ENCODE results near the gene RAET1L.

RAET1L gene

GRCh38 chr6:150058231-150058792, 33.0 kb upstream of the RAET1L start:
- H3K36me3 ChIP-seq (ENCODE audit: insufficient read depth, low read length), result peaks cover 17% of the 10 kb centered on the region

GRCh38 chr6:150057501-150057951, 32.2 kb upstream of the RAET1L start:
- no peak overlapping the region for H2AFZ ChIP-seq (ENCODE audit: low read depth, low read length)

More at GRCh38 chr6:150058231-150058792, 33.0 kb upstream of the RAET1L start:
- H2AFZ ChIP-seq (ENCODE audit: low read depth, low read length), result no peak overlapping the region
- peaks cover 2% of the 10 kb centered on the region for H3K4me1 ChIP-seq (ENCODE audit: insufficient read depth, low read length)
- no peak overlapping the region for H3K4me3 ChIP-seq (ENCODE audit: low read length)
- peaks cover 16% of the 10 kb centered on the region for H3K9me3 ChIP-seq (ENCODE audit: low read length)
- H3K27me3 ChIP-seq (ENCODE audit: insufficient read depth, low read length), result no peaks in the 10 kb centered on the region

GRCh38 chr6:150056916-150057315, 31.6 kb upstream of the RAET1L start:
- Histone ChIP-seq H2AFZ (ENCODE audit: low read depth, low read length) (no peak overlapping the region), H3K36me3 (ENCODE audit: insufficient read depth, low read length) (peaks cover 11% of the 10 kb centered on the region), H3K4me3 (ENCODE audit: low read length) (no peak overlapping the region), H3K4me1 (ENCODE audit: insufficient read depth, low read length) (peaks cover 2% of the 10 kb centered on the region), H3K9me3 (ENCODE audit: low read length) (peaks cover 13% of the 10 kb centered on the region), H3K27me3 (ENCODE audit: insufficient read depth, low read length) (peaks cover 2% of the 10 kb centered on the region)

More at GRCh38 chr6:150057501-150057951, 32.2 kb upstream of the RAET1L start:
- peaks cover 16% of the 10 kb centered on the region for H3K36me3 ChIP-seq (ENCODE audit: insufficient read depth, low read length)
- peaks cover 16% of the 10 kb centered on the region for H3K9me3 ChIP-seq (ENCODE audit: low read length)
- no peak overlapping the region for H3K4me3 ChIP-seq (ENCODE audit: low read length)
- no peaks in the 10 kb centered on the region for H3K27me3 ChIP-seq (ENCODE audit: insufficient read depth, low read length)
- H3K4me1 ChIP-seq (ENCODE audit: insufficient read depth, low read length), result peaks cover 2% of the 10 kb centered on the region

- H3K27me3 ChIP-seq (ENCODE audit: insufficient read depth, low read length), result peaks cover 2% of the 10 kb centered on the region
- H2AFZ ChIP-seq (ENCODE audit: low read depth, low read length), result no peak overlapping the region
- H3K36me3 ChIP-seq (ENCODE audit: insufficient read depth, low read length), result peaks cover 5% of the 10 kb centered on the region
- peaks cover 3% of the 10 kb centered on the region for H3K4me1 ChIP-seq (ENCODE audit: insufficient read depth, low read length)
- peaks cover 11% of the 10 kb centered on the region for H3K9me3 ChIP-seq (ENCODE audit: low read length)
- no peak overlapping the region for H3K4me3 ChIP-seq (ENCODE audit: low read length)
Observed at GRCh38 chr6:150056156-150056555, 30.8 kb upstream of the RAET1L start.

GRCh38 chr6:150055131-150055530, 29.8 kb upstream of the RAET1L start:
- H2AFZ ChIP-seq (ENCODE audit: low read depth, low read length), result no peak overlapping the region
- peaks cover 2% of the 10 kb centered on the region for H3K27me3 ChIP-seq (ENCODE audit: insufficient read depth, low read length)
- no peak overlapping the region for H3K4me3 ChIP-seq (ENCODE audit: low read length)
- H3K36me3 ChIP-seq (ENCODE audit: insufficient read depth, low read length), result no peaks in the 10 kb centered on the region
- peaks cover 11% of the 10 kb centered on the region for H3K9me3 ChIP-seq (ENCODE audit: low read length)
- peaks cover 8% of the 10 kb centered on the region for H3K4me1 ChIP-seq (ENCODE audit: insufficient read depth, low read length)

- peaks cover 2% of the 10 kb centered on the region for H3K27me3 ChIP-seq (ENCODE audit: insufficient read depth, low read length)
- no peak overlapping the region for H3K4me3 ChIP-seq (ENCODE audit: low read length)
- no peaks in the 10 kb centered on the region for H3K36me3 ChIP-seq (ENCODE audit: insufficient read depth, low read length)
- H2AFZ ChIP-seq (ENCODE audit: low read depth, low read length), result no peak overlapping the region
- peaks cover 9% of the 10 kb centered on the region for H3K9me3 ChIP-seq (ENCODE audit: low read length)
- peaks cover 8% of the 10 kb centered on the region for H3K4me1 ChIP-seq (ENCODE audit: insufficient read depth, low read length)
Observed at GRCh38 chr6:150053450-150053849, 28.1 kb upstream of the RAET1L start.

GRCh38 chr6:150050846-150051245, 25.5 kb upstream of the RAET1L start:
- Histone ChIP-seq H2AFZ (ENCODE audit: low read depth, low read length) (no peak overlapping the region), H3K4me3 (ENCODE audit: low read length) (no peak overlapping the region), H3K27me3 (ENCODE audit: insufficient read depth, low read length) (peaks cover 2% of the 10 kb centered on the region), H3K36me3 (ENCODE audit: insufficient read depth, low read length) (no peaks in the 10 kb centered on the region), H3K4me1 (ENCODE audit: insufficient read depth, low read length) (peaks cover 12% of the 10 kb centered on the region), H3K9me3 (ENCODE audit: low read length) (peaks cover 6% of the 10 kb centered on the region)

- Histone ChIP-seq H3K9me3 (ENCODE audit: low read length) (no peaks in the 10 kb centered on the region), H3K27me3 (ENCODE audit: insufficient read depth, low read length) (peaks cover 4% of the 10 kb centered on the region), H3K4me1 (ENCODE audit: insufficient read depth, low read length) (peaks cover 12% of the 10 kb centered on the region), H2AFZ (ENCODE audit: low read depth, low read length) (no peak overlapping the region), H3K36me3 (ENCODE audit: insufficient read depth, low read length) (no peaks in the 10 kb centered on the region), H3K4me3 (ENCODE audit: low read length) (no peak overlapping the region)
Observed at GRCh38 chr6:150048099-150048498, 22.8 kb upstream of the RAET1L start.

- Histone ChIP-seq H3K27me3 (ENCODE audit: insufficient read depth, low read length) (peaks cover 12% of the 10 kb centered on the region), H3K4me1 (ENCODE audit: insufficient read depth, low read length) (peaks cover 12% of the 10 kb centered on the region)
Observed at GRCh38 chr6:150046943-150047342, 21.6 kb upstream of the RAET1L start.

GRCh38 chr6:150044621-150045145, 19.4 kb upstream of the RAET1L start:
- Histone ChIP-seq H3K4me3 (ENCODE audit: low read length) (no peak overlapping the region), H3K36me3 (ENCODE audit: insufficient read depth, low read length) (no peaks in the 10 kb centered on the region), H2AFZ (ENCODE audit: low read depth, low read length) (no peak overlapping the region), H3K9me3 (ENCODE audit: low read length) (no peaks in the 10 kb centered on the region), H3K4me1 (ENCODE audit: insufficient read depth, low read length) (peaks cover 5% of the 10 kb centered on the region), H3K27me3 (ENCODE audit: insufficient read depth, low read length) (peaks cover 33% of the 10 kb centered on the region)

More at GRCh38 chr6:150046943-150047342, 21.6 kb upstream of the RAET1L start:
- H3K4me3 ChIP-seq (ENCODE audit: low read length), result no peak overlapping the region
- no peak overlapping the region for H2AFZ ChIP-seq (ENCODE audit: low read depth, low read length)
- H3K36me3 ChIP-seq (ENCODE audit: insufficient read depth, low read length), result no peaks in the 10 kb centered on the region
- no peaks in the 10 kb centered on the region for H3K9me3 ChIP-seq (ENCODE audit: low read length)

- no peak overlapping the region for H3K4me3 ChIP-seq (ENCODE audit: low read length)
- peaks cover 42% of the 10 kb centered on the region for H3K27me3 ChIP-seq (ENCODE audit: insufficient read depth, low read length)
- H3K4me1 ChIP-seq (ENCODE audit: insufficient read depth, low read length), result peaks cover 5% of the 10 kb centered on the region
- no peaks in the 10 kb centered on the region for H3K36me3 ChIP-seq (ENCODE audit: insufficient read depth, low read length)
- no peak overlapping the region for H2AFZ ChIP-seq (ENCODE audit: low read depth, low read length)
- no peaks in the 10 kb centered on the region for H3K9me3 ChIP-seq (ENCODE audit: low read length)
Observed at GRCh38 chr6:150043501-150044412, 18.4 kb upstream of the RAET1L start.

- Histone ChIP-seq H3K4me3 (ENCODE audit: low read length) (no peak overlapping the region), H3K36me3 (ENCODE audit: insufficient read depth, low read length) (no peaks in the 10 kb centered on the region), H3K9me3 (ENCODE audit: low read length) (no peaks in the 10 kb centered on the region), H3K4me1 (ENCODE audit: insufficient read depth, low read length) (peaks cover 7% of the 10 kb centered on the region), H3K27me3 (ENCODE audit: insufficient read depth, low read length) (peaks cover 49% of the 10 kb centered on the region), H2AFZ (ENCODE audit: low read depth, low read length) (no peak overlapping the region)
Observed at GRCh38 chr6:150043096-150043495, 17.8 kb upstream of the RAET1L start.
